GM23338 (cell line): ENCODE results near the gene SPRY1. TPM values are rescaled to one million over a fixed set of nuclear protein-coding genes. Genes with fewer than 3 reads are reported as not detected.

Experiments used
- CREB1 ChIP-seq: fragments of 250-450 bp; sonication (Bioruptor Pico); IDR thresholded peaks from 2 replicates; pipeline ENCODE4 v1.5.0; 2020; ENCODE audit warnings: low read depth, mild to moderate bottlenecking, moderate library complexity
- ETS1 ChIP-seq: IDR thresholded peaks from 2 replicates; pipeline ENCODE4 v1.6.1; 2016; ENCODE audit warnings: antibody characterized with exemption
- EZH2 ChIP-seq: fragments of 200-600 bp; sonication (generic); IDR thresholded peaks from one replicate; pipeline ENCODE4 v1.8.0; 2017; ENCODE audit warnings: antibody characterized with exemption, mild to moderate bottlenecking, low read depth; ENCODE audit not compliant: unreplicated experiment
- JUNB ChIP-seq: IDR thresholded peaks from one replicate; pipeline ENCODE4 v1.6.1; 2016; ENCODE audit warnings: antibody characterized with exemption; ENCODE audit not compliant: unreplicated experiment
- NANOG ChIP-seq: IDR thresholded peaks from 2 replicates; pipeline ENCODE4 v1.6.1; 2016; ENCODE audit warnings: antibody characterized with exemption, borderline replicate concordance
- POLR2AphosphoS5 ChIP-seq: IDR thresholded peaks from 2 replicates; pipeline ENCODE4 v1.6.1; 2016; ENCODE audit warnings: antibody characterized with exemption, low read depth
- REST ChIP-seq: IDR thresholded peaks from one replicate; pipeline ENCODE4 v1.6.1; 2018; ENCODE audit warnings: antibody characterized with exemption; ENCODE audit not compliant: unreplicated experiment
- STAT1 ChIP-seq: IDR thresholded peaks from one replicate; pipeline ENCODE4 v1.6.1; 2016; ENCODE audit warnings: antibody characterized with exemption; ENCODE audit not compliant: unreplicated experiment
- ZNF331 ChIP-seq: fragments of 250-450 bp; sonication (Bioruptor Pico); IDR thresholded peaks from 2 replicates; pipeline ENCODE4 v1.5.0; 2020; ENCODE audit warnings: low read depth, mild to moderate bottlenecking, moderate library complexity
- ZNF462 ChIP-seq: fragments of 250-450 bp; sonication (Bioruptor Pico); IDR thresholded peaks from 2 replicates; pipeline ENCODE4 v1.5.0; 2020; ENCODE audit warnings: mild to moderate bottlenecking, moderate library complexity
- polyA plus RNA-seq: library from polyadenylated mRNA; unstranded; fragments of >200 nt; fragmentation: Nextera tagmentation; extraction: Ambion mirVana; gene quantifications from 2 replicates; pipeline ENCODE4 v1.2.1, GENCODE V29; 2016
- total RNA-seq: library from RNA; depleted of rRNA; stranded (reverse); fragments of >200 nt; shearing (Covaris generic); gene quantifications from 2 replicates; pipeline ENCODE4 v1.2.3, GENCODE V29; 2014

Gene SPRY1
- total and polyA plus RNA-seq, 2 experiments from 2014 or later: 62.8 to 103 TPM

DNA sequence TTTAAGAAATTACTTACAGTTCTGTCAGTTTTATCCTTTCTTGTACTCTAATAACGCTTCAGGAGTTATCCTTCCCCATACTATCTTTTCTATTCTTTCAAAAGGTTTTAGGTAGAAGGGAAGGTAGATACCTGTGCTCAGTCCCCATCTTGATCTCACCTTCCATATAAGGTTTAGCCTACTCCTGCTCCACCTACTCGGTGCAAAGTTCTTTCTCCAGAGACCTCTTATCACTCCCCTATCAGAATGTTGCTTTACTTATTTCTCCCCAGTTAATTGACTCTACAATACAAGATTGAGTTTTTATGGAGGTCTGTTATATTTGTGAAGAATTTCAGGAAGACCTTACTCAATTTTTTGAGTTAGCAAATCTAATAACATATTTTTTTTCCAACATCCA is 33.9 kb downstream of the SPRY1 start (continued):
- TF ChIP-seq ZNF462 (CRISPR knock-in tag) (no peak), ETS1 (no peak), EZH2 (no peak), STAT1 (no peak), JUNB (no peak), REST (no peak), NANOG (no peak), CREB1 (CRISPR knock-in tag) (no peak), POLR2AphosphoS5 (no peak), ZNF331 (CRISPR knock-in tag) (no peak)
